ENCODE data around the gene DOK3.

GRCh38 chr5:177555228-177555627, 45.6 kb upstream of the DOK3 start:
- TF ChIP-seq CTCF (IDR thresholded peaks at IDR 0.05) = no peak
- no peak for TF ChIP-seq POLR2A (IDR thresholded peaks at IDR 0.05)
